ENCODE results near the gene SDF4. TPM values are rescaled to one million over a fixed set of nuclear protein-coding genes. Genes with fewer than 3 reads are reported as not detected.

The SDF4 gene
- total and polyA plus RNA-seq, 11 donors = 102 to 212 (median 120) TPM

DNA sequence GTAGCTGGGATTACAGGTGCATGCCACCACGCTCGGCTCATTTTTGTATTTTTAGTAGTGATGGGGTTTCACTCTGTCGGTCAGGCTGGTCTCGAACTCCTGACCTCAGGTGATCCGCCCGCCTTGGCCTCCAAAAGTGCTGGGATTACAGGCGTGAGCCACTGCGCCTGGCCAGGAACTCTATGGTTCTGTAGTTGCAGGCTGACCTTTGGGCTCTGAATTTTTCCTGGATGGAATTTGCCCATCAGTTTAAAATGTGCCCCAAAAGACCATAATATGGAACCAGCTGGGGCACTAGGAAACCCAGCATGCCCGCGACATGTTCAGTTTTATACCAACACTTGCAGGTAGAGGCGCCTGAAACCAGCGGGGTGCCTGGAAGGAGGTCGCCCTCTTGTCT is 46.8 kb upstream of the SDF4 start:
- TF ChIP-seq, protein P1, sequence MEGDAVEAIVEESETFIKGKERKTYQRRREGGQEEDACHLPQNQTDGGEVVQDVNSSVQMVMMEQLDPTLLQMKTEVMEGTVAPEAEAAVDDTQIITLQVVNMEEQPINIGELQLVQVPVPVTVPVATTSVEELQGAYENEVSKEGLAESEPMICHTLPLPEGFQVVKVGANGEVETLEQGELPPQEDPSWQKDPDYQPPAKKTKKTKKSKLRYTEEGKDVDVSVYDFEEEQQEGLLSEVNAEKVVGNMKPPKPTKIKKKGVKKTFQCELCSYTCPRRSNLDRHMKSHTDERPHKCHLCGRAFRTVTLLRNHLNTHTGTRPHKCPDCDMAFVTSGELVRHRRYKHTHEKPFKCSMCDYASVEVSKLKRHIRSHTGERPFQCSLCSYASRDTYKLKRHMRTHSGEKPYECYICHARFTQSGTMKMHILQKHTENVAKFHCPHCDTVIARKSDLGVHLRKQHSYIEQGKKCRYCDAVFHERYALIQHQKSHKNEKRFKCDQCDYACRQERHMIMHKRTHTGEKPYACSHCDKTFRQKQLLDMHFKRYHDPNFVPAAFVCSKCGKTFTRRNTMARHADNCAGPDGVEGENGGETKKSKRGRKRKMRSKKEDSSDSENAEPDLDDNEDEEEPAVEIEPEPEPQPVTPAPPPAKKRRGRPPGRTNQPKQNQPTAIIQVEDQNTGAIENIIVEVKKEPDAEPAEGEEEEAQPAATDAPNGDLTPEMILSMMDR (IDR thresholded peaks at IDR 0.05) = no peak
- no peak for TF ChIP-seq POLR2A (IDR thresholded peaks at IDR 0.05)
- Histone ChIP-seq H3K9me3 (no peaks in the 10 kb centered on the region), H3K27ac (no peak overlapping the region), H3K4me1 (peaks cover 0 to 22% (median 8%) of the 10 kb centered on the region in 12 donors), H3K27me3 (no peaks in the 10 kb centered on the region), H3K36me3 (no peaks in the 10 kb centered on the region), H3K4me3 (no peak overlapping the region)
- WGBS, 4 donors = 90 to 96% (median 95%) methylated on average over 13 of the region's 13 CpGs
- intact Hi-C loops (cut with DNase I) = no loop called here
- DNase-seq (no peak), ATAC-seq (no peak)

DNA sequence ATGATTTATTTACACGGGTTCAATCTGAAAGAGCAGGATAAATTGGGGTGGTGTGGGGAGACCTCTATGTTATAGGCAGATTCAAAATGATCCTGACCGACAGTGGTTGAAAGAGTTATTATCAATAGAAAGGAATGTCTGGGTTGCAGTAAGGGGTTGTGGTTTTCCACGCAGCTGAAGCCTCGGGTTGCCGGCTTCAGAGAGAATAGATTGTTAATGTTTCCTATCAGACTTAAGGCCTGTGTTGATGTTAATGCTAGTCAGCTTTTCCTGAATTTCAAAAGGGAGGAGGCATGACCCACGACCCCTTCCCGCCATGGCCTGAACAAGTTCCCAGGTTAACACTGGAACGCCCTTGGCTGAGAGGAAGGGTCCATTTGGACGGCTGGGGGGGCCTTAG is 44.0 kb upstream of the SDF4 start:
- Histone ChIP-seq H3K4me3 (no peak overlapping the region), H3K27me3 (no peaks in the 10 kb centered on the region), H3K27ac (no peak overlapping the region), H3K4me1 (peaks cover 13 to 33% (median 29%) of the 10 kb centered on the region in 12 donors), H3K9me3 (no peaks in the 10 kb centered on the region), H3K36me3 (peaks cover 0 to 9% (median 0%) of the 10 kb centered on the region in 9 donors)
- WGBS, 4 donors = 78 to 86% (median 83%) methylated on average over 9 of the region's 9 CpGs
- intact Hi-C loops (cut with DNase I) = no loop called here
- DNase-seq (no peak), ATAC-seq (no peak)
- no peak for TF ChIP-seq POLR2A (IDR thresholded peaks at IDR 0.05)
- TF ChIP-seq, protein P1 (IDR thresholded peaks at IDR 0.05) = no peak

DNA sequence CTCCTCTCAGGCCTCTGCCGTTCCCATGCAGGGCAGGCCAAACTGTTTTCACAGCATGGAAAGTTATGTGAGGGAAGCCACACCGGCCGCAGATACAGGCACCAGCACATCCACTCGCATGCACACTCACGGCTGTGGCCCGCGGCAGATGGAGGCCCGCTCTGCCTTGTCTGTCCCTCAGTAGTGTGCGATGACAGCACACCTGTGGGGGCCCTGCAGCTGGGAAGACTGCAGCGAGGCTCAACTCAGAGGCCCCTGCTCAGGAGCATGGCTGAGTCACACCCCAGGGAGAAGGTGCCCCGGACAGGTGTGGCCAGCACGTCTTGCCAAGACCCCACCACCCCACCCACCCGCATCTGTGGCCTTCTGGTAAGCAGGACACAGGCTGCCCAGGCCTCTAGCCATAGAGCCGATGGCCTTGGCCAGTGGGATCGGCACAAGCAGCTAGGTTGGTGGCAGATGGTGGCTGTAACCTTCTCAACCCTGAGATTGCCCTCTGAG is 43.2 kb upstream of the SDF4 start:
- Histone ChIP-seq H3K27me3 (no peaks in the 10 kb centered on the region), H3K36me3 (peaks cover 0 to 9% (median 0%) of the 10 kb centered on the region in 9 donors), H3K9me3 (no peaks in the 10 kb centered on the region), H3K4me3 (peak overlapping the region in 4 of 12 donors; percentile 61 to 97 (median 94)), H3K4me1 (peaks cover 14 to 41% (median 37%) of the 10 kb centered on the region in 12 donors), H3K27ac (peak overlapping the region in 1 of 12 donors; percentile 88)
- no peak for ATAC-seq
- 89 to 91% (median 90%) methylated on average over 14 to 15 of the region's 15 CpGs for WGBS, 4 donors
- peak in 2 of 5 donors; percentile 17 to 58 for DNase-seq
- no peak for TF ChIP-seq POLR2A (IDR thresholded peaks at IDR 0.05)
- TF ChIP-seq, protein P1 (IDR thresholded peaks at IDR 0.05) = no peak
- intact Hi-C loops (cut with DNase I) = loop anchor here in 2 of 10 donors (5.0 kb wide), 1 partner anchor 43 kb away; the partner anchor contains the start of genes B3GALT6 (in 2 of the 2) and SDF4 (in 2 of the 2)

DNA sequence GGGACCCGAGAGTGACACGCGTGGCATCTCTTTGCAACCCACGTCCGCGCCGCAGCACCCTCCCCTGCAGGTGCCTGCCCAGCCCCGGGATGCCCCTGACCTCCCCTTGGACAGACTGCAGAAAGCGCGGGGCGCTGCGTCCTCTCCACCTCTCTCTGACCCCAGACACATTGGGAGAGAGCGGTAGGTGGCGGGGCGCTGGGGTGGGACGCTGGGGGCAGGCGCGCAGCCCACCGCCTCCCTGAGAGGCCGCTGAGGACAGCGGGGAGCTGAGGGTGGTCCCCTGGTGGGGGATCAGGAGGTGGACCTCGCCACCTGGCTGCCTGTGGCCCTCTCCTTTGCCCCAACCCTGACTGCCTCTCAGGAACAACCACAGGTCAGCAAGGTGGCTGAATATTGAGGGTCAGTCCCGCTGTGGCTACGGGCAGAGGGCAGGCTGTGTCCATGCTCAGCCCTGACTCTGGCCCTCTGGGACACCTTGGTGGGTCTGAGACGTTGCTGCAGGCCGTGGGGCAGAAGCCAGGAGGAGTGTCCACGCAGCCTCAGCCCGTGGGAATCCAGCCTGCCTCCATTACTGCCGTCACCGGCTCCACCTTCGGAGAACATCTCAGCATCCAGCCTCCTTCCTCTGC is 42.6 kb upstream of the SDF4 start:
- intact Hi-C loops (cut with DNase I) = loop anchor here in 2 of 10 donors (5.0 kb wide), 1 partner anchor 42 kb away; the partner anchor contains the start of genes B3GALT6 (in 2 of the 2) and SDF4 (in 2 of the 2)
- WGBS, 4 donors = 8 to 29% (median 21%) methylated on average over 22 to 31 of the region's 31 CpGs
- ATAC-seq (peak; percentile 2 to 43 (median 29)), DNase-seq (peak in 1 of 5 donors; percentile 56)
- H3K4me3 ChIP-seq = peak overlapping the region; percentile 61 to 99 (median 94)
- no peak for TF ChIP-seq POLR2A (IDR thresholded peaks at IDR 0.05)
- TF ChIP-seq, protein P1 (IDR thresholded peaks at IDR 0.05) = no peak
- peaks cover 0 to 9% (median 0%) of the 10 kb centered on the region in 9 donors for H3K36me3 ChIP-seq
- peaks cover 14 to 45% (median 38%) of the 10 kb centered on the region in 12 donors for H3K4me1 ChIP-seq
- H3K27me3 ChIP-seq = no peaks in the 10 kb centered on the region
- H3K9me3 ChIP-seq = no peaks in the 10 kb centered on the region
- H3K27ac ChIP-seq = peak overlapping the region in 11 of 12 donors; percentile 76 to 96 (median 90)

All from heart left ventricle (tissue), 16 donors.